Activated CD4-positive, alpha-beta T cell treated with anti-CD3 and anti-CD28 coated beads, Interleukin-2, amount 10 ng/mL, durations not matched to agents 7 days and 5 days (primary cell): ENCODE results near the gene SEZ6. TPM values are rescaled to one million over a fixed set of nuclear protein-coding genes. Genes with fewer than 3 reads are reported as not detected.

Experiments
- CTCF ChIA-PET: fragments of 350-600 bp; sonication (Branson Sonifier 250); formaldehyde crosslinking; loops from one replicate; lab custom pipeline; 2021; ENCODE audit warnings: antibody characterized with exemption; lab: Charles Lee
- POLR2A ChIA-PET: fragments of 350-600 bp; sonication (Branson Sonifier 250); formaldehyde crosslinking; loops from one replicate; lab custom pipeline; 2021; ENCODE audit warnings: antibody characterized with exemption; lab: Charles Lee
- DNase-seq: peaks from one replicate; pipeline ENCODE4 v3.0.0-alpha.2; 2020
- H3K27ac Mint-ChIP-seq: one replicate; pipeline ENCODE4 v1.8.0; 2021; ENCODE audit warnings: mild to moderate bottlenecking, moderate library complexity, mixed read lengths
- H3K27me3 Mint-ChIP-seq: one replicate; pipeline ENCODE4 v1.8.0; 2021; ENCODE audit warnings: mixed read lengths
- H3K36me3 Mint-ChIP-seq: one replicate; pipeline ENCODE4 v1.8.0; 2021; ENCODE audit warnings: low read depth, mixed read lengths
- H3K4me1 Mint-ChIP-seq: one replicate; pipeline ENCODE4 v1.8.0; 2021; ENCODE audit warnings: mixed read lengths
- H3K4me3 Mint-ChIP-seq: one replicate; pipeline ENCODE4 v1.8.0; 2021; ENCODE audit warnings: mild to moderate bottlenecking, moderate library complexity, mixed read lengths
- H3K9me3 Mint-ChIP-seq: one replicate; pipeline ENCODE4 v1.8.0; 2021; ENCODE audit warnings: mixed read lengths
- total RNA-seq, 2 experiments: library from RNA; stranded (reverse); gene quantifications; one replicate each; pipeline ENCODE4 v1.2.3, GENCODE V29; 2021

Gene SEZ6, protein sequence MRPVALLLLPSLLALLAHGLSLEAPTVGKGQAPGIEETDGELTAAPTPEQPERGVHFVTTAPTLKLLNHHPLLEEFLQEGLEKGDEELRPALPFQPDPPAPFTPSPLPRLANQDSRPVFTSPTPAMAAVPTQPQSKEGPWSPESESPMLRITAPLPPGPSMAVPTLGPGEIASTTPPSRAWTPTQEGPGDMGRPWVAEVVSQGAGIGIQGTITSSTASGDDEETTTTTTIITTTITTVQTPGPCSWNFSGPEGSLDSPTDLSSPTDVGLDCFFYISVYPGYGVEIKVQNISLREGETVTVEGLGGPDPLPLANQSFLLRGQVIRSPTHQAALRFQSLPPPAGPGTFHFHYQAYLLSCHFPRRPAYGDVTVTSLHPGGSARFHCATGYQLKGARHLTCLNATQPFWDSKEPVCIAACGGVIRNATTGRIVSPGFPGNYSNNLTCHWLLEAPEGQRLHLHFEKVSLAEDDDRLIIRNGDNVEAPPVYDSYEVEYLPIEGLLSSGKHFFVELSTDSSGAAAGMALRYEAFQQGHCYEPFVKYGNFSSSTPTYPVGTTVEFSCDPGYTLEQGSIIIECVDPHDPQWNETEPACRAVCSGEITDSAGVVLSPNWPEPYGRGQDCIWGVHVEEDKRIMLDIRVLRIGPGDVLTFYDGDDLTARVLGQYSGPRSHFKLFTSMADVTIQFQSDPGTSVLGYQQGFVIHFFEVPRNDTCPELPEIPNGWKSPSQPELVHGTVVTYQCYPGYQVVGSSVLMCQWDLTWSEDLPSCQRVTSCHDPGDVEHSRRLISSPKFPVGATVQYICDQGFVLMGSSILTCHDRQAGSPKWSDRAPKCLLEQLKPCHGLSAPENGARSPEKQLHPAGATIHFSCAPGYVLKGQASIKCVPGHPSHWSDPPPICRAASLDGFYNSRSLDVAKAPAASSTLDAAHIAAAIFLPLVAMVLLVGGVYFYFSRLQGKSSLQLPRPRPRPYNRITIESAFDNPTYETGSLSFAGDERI
- not detected for total RNA-seq

DNA sequence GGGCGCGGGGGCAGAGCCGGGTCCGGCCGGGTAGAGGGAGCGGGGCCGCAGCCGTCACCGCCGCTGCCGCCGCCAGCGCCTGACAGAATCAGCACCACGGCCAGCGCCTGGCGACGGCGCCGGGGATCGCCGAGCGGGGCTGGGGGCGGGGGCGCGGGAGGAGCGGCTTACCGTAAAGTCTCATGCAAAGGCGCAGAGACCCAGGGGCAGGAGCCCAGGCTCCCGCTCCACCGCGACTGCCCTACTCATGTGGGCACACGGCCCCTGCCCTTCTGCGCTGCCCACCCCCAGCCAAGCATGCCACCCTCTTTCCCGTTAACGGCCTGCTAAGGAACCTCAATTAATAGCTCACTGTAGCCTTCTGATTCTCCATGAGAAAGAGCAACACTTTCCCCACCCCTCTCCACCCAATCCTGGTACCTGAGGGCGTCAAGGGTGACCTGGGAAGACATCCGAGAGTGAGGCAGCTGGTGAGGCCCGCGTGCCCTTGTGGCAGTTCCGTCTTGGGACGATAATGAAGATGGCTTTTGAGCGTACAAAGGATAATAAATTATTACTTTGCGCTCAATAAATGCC, at the start of gene SEZ6:
Gene SEZ6, minus strand, starts transcription at position 98 of the 576 bp plus-strand sequence. CDS start 164 bp downstream, outside the sequence.
- Mint-ChIP-seq H3K4me1 (peaks cover 2% of the 10 kb centered on the region), H3K27me3 (peaks cover 46% of the 10 kb centered on the region), H3K27ac (no peak within 1 kb of the TSS), H3K4me3 (no peak within 1 kb of the TSS), H3K9me3 (no peaks in the 10 kb centered on the region), H3K36me3 (no peaks in the 10 kb centered on the region)
- CTCF ChIA-PET = interaction anchor here (1.7 kb wide), 1 partner anchor 13 kb away, joined by 4 read pairs; no protein-coding TSS in a partner anchor
- POLR2A ChIA-PET = no interaction called here
- DNase-seq = peak; percentile 74

DNA sequence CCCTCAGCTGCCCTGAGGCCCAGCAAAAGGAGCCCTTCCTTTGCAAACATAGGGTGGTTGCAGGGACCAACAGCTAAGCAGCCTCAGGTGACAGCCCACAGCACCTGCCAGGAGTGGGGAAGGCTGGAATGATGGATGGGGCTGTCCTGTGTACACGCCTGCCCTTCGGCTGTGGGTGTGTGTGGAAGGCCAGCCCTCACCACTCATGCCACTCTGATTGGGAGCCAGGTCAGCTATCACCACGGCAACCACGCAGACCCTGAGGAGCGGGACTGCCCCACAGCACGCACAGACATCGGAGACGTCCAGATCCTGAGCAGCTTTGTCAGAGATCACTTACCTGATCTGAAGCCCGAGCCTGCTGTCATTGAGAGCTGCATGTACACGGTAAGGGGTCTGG, 49.0 kb upstream of the SEZ6 start:
- no peak overlapping the region for H3K27ac Mint-ChIP-seq
- CTCF ChIA-PET = no interaction called here
- POLR2A ChIA-PET = no interaction called here
- H3K4me1 Mint-ChIP-seq = no peaks in the 10 kb centered on the region
- no peaks in the 10 kb centered on the region for H3K9me3 Mint-ChIP-seq
- DNase-seq = no peak
- no peaks in the 10 kb centered on the region for H3K36me3 Mint-ChIP-seq
- H3K4me3 Mint-ChIP-seq = no peak overlapping the region
- no peaks in the 10 kb centered on the region for H3K27me3 Mint-ChIP-seq

DNA sequence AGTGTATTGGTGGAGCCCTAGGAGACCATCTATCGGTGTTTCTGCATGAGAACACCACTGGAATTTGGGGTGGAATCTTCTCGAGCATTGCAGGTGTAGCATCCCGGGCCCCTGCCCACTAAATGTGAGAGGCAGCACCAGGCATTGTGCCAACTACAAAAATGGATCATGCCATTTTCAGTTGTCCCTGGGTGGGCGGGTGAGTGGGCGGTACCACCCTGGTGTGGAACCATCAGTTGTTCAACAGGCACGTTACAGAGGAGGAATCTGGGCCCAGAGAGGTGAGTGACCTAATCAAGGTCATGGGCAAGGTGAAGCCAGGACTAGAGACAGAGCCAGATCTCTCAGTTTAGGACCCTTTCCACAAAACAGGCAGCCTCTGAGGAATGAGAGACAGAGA, 45.9 kb upstream of the SEZ6 start:
- Mint-ChIP-seq H3K27ac (no peak overlapping the region), H3K27me3 (peaks cover 2% of the 10 kb centered on the region), H3K9me3 (no peaks in the 10 kb centered on the region), H3K36me3 (no peaks in the 10 kb centered on the region), H3K4me1 (no peaks in the 10 kb centered on the region), H3K4me3 (no peak overlapping the region)
- POLR2A ChIA-PET = no interaction called here
- CTCF ChIA-PET = no interaction called here
- no peak for DNase-seq

DNA sequence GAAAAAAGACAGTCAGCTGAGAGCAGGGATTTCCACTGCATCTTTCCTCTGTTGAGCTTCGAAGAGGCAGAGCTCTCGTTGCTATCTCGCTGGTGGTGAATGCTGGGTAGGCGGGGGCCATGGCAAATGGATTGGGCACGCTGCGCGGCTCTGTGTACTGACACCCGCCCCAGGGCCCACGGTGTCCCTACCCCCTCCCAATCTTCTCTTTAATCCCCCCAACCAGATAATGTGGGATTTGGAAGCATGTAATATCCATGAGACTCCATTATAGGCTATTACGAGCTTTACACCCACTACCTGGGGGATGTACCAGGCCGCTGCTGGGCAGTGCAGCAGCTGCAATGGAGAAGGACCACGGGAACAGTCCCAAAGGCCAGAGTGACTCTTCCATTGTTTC, 45.4 kb upstream of the SEZ6 start:
- Mint-ChIP-seq H3K4me1 (no peaks in the 10 kb centered on the region), H3K27ac (no peak overlapping the region), H3K36me3 (no peaks in the 10 kb centered on the region), H3K4me3 (no peak overlapping the region), H3K9me3 (no peaks in the 10 kb centered on the region), H3K27me3 (peaks cover 5% of the 10 kb centered on the region)
- ChIA-PET POLR2A (no interaction called here), CTCF (interaction anchor here (0.6 kb wide), 2 partner anchors 36 to 207 kb away, joined by 3 read pairs; no protein-coding TSS in a partner anchor)
- DNase-seq = no peak

DNA sequence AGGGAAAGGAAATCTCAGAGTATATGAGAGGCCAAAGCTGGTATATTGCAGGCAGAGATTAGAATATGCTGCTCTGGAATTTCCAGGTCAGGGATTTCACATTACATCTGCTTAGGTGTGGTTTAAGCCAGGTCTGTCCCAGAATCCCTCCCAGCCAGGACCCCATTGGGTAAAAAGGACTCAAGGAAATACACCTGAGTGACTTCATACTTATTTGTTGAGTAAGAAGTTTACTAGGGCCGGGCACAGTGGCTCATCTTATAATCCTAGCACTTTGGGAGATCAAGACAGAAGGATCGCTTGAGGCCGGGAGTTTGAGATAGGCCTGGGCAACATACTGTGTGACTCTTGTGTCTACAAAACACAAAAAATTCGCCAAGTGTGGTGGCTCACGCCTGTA, 44.3 kb upstream of the SEZ6 start:
- CTCF ChIA-PET = interaction anchor here (0.6 kb wide), 1 partner anchor 195 kb away, joined by 4 read pairs; the partner anchor contains the start of gene ERAL1
- Mint-ChIP-seq H3K4me1 (no peaks in the 10 kb centered on the region), H3K9me3 (no peaks in the 10 kb centered on the region), H3K27ac (no peak overlapping the region), H3K27me3 (peaks cover 5% of the 10 kb centered on the region), H3K36me3 (no peaks in the 10 kb centered on the region), H3K4me3 (no peak overlapping the region)
- no peak for DNase-seq
- POLR2A ChIA-PET = no interaction called here

DNA sequence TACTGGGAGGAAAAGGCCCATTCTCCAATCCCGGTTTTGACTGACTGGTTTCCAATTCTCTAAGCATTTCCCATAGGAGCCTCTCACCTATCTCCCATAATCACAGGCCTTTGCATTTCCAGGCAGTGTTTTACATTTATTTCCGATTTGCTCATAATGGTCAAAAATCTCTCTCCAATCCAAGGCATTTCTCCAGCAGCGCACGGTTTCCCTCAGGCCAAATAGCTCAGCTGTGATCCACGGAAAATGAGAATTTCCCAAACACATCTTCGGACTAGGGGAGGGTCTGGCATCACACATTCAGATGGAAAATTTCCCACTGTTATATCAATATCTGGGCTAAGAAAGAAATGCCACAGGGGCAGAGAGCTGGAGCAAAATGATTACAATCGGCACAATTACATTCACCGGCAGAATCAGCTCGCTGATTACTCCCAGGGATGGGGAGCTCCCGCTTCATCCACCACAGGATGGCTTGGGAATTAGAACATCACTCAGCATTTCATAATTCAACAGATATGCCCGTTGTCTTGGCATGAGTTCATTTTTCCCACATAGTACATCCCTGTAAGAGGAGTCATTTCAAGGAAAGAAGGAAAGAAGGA, 43.8 kb upstream of the SEZ6 start:
- H3K4me3 Mint-ChIP-seq = no peak overlapping the region
- DNase-seq = no peak
- H3K9me3 Mint-ChIP-seq = no peaks in the 10 kb centered on the region
- POLR2A ChIA-PET = no interaction called here
- H3K27ac Mint-ChIP-seq = no peak overlapping the region
- H3K36me3 Mint-ChIP-seq = no peaks in the 10 kb centered on the region
- H3K4me1 Mint-ChIP-seq = no peaks in the 10 kb centered on the region
- H3K27me3 Mint-ChIP-seq = peaks cover 5% of the 10 kb centered on the region
- CTCF ChIA-PET = no interaction called here

DNA sequence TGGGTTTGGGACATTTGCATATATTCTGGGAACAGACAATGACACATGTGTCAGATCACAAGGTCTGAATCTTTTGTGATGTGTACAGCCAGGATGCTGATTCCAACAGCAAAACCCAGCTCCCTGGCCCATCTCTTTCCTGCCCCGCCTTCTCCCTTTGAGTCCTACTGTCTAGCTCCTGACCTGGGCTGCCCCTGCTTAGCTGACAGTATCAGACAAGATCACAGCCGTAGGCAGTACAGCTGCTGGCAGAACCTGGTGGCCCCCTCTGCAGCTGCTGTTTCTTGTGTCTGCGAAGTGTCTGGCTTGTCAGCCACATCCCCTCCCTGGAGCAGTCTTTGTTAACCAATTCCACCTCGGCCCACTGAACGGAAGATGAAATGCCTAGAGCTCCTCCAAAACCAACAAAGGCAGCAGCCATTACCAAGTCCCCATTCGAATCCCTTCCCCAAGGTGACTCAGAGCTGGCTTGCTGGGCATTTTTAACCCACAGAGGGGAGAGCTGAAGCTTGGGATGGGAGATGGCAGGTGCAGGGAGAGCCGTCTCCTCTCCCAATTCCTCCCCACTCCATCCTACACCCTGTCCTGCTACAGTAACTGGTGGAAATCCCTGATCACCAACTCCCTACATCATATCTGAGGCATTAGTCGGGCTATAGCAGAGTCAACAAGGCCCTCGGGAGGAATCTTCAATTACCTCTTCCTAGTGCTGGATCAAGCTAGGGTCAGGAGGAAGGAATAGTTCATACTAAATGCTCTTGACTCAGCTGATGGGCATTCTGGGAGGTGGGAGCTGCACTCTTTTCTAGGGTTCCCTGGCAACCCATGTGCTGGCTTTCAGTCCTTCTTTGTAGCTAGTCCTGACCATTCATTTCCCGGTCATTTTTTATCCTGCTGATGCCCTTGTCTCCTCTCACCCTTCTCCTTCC, 42.9 kb upstream of the SEZ6 start:
- POLR2A ChIA-PET = no interaction called here
- Mint-ChIP-seq H3K27me3 (peaks cover 5% of the 10 kb centered on the region), H3K4me3 (no peak overlapping the region), H3K9me3 (no peaks in the 10 kb centered on the region), H3K27ac (no peak overlapping the region), H3K4me1 (no peaks in the 10 kb centered on the region), H3K36me3 (no peaks in the 10 kb centered on the region)
- no peak for DNase-seq
- CTCF ChIA-PET = interaction anchor here (0.6 to 1.5 kb wide), 4 partner anchors 16 to 483 kb away, joined by 3 to 4 read pairs (median 3); no protein-coding TSS in a partner anchor

DNA sequence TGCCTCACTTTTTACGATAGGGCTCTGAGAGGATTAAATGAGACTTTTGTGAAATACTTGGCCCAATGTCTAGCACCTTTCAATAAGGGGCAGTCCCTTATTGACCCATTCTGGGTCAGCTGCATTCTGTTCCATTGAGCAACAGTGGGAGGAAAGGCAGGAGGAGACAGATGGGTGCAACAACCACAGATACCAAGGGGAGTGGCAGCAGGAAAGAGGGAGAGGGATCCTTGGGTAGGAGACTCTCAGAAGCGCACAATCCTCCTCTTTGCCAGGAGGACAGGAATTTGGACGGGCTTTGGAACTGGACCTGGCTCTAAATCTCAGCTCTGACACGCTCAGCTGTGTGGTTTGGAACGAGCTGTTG, 40.6 kb upstream of the SEZ6 start:
- Mint-ChIP-seq H3K27me3 (peaks cover 5% of the 10 kb centered on the region), H3K27ac (no peak overlapping the region), H3K4me1 (peaks cover 7% of the 10 kb centered on the region), H3K36me3 (no peaks in the 10 kb centered on the region), H3K9me3 (no peaks in the 10 kb centered on the region), H3K4me3 (no peak overlapping the region)
- ChIA-PET CTCF (no interaction called here), POLR2A (no interaction called here)
- no peak for DNase-seq

DNA sequence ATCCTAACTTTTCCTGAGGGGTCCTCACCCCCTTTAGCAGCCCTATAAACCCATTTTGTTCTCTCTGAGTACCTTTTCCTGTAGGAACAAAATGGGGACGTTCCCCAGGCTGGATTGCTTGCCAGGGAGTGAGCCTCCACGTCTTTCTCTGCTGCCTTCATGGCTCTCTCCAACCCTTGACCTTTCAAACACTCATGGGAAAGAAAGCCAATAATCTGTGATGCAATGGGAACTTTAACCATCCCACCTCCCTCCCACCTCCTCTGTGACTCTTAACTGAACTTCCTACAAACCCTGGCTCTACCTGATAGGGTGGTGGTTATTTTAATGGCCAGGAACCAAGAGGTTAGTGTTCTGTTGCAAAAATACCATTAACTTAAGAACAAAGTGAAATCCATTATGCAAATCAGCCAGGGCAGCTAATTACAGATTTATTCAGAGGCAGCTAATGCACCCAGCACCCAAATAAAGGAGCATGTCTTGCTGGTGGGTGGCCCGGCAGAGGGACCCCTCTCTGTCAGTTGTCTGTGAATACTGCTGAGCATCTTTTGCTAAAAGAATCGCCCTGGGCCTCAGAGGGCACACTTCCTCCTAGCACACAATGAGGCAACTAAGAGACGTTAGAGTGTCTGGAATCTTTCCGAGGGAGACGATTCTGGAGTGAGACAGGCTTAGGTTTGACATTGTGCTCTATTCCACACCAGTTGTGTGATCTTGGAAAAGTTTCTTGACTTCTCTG, 40.1 kb upstream of the SEZ6 start:
- Mint-ChIP-seq H3K36me3 (no peaks in the 10 kb centered on the region), H3K9me3 (no peaks in the 10 kb centered on the region), H3K4me3 (no peak overlapping the region), H3K4me1 (peaks cover 7% of the 10 kb centered on the region), H3K27ac (no peak overlapping the region), H3K27me3 (peaks cover 5% of the 10 kb centered on the region)
- ChIA-PET CTCF (no interaction called here), POLR2A (no interaction called here)
- DNase-seq = no peak

DNA sequence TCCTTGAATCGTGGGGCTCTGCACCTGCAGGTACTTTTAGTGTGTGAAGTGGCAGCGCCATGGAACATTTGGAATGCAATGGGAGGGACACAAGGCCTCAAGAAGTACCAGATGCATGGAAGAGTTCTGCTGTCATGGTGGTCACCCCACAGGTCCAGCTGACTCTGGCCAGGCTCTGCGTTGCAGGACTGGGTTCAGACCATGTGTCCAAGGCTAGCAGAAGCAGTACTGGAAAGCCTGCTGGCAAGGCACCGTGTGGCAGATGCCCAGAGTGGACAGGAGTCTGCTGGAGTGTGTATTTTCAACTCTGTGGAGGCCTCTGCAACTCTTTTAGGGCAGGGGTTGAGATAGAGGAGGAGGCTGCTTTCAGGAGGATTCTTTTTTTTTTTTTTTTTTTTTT, 39.2 kb upstream of the SEZ6 start:
- no peak for DNase-seq
- H3K4me3 Mint-ChIP-seq = no peak overlapping the region

DNA sequence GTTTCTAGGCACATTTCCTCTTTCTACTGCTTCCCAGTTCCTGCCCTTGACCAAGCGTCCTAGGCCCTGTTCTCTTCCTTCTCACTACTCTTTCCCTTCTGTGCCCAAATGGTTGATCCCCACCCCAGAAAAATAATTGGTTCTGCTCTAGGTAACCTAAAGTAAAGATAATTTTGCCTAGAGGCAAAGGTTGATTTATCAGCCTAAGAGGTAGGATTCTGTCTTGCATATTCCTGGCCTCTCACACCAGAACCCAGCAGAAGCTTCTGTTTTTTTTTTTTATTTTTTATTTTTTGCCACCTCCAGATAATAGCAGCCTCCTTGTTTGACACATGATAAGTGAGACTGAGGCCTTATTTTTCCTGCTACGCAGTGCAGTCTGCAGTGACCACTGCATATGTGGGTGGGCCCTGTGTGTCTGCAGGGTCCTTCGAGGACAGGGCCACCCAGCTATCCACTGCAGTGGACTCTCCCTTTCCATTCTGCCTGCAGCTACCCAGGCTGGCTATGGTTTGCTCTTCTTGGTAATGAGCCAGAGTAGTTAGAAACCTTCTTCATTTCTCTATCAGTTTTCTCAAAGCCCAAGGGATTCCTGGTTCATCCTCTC, 37.8 kb upstream of the SEZ6 start:
- no peak overlapping the region for H3K27ac Mint-ChIP-seq
- peaks cover 5% of the 10 kb centered on the region for H3K27me3 Mint-ChIP-seq
- no peak overlapping the region for H3K4me3 Mint-ChIP-seq
- ChIA-PET CTCF (interaction anchor here (0.7 kb wide), 1 partner anchor 822 kb away, joined by 3 read pairs; no protein-coding TSS in a partner anchor), POLR2A (no interaction called here)
- H3K4me1 Mint-ChIP-seq = peaks cover 7% of the 10 kb centered on the region
- no peak for DNase-seq
- no peaks in the 10 kb centered on the region for H3K9me3 Mint-ChIP-seq
- H3K36me3 Mint-ChIP-seq = no peaks in the 10 kb centered on the region

More for the DNA sequence above, 39.2 kb upstream of the SEZ6 start:
- Mint-ChIP-seq H3K27me3 (peaks cover 5% of the 10 kb centered on the region), H3K4me1 (peaks cover 7% of the 10 kb centered on the region), H3K9me3 (no peaks in the 10 kb centered on the region), H3K27ac (no peak overlapping the region), H3K36me3 (no peaks in the 10 kb centered on the region)
- POLR2A ChIA-PET = no interaction called here
- CTCF ChIA-PET = no interaction called here
